ENCODE measurements around the gene CAMK2B.

The CAMK2B gene

DNA sequence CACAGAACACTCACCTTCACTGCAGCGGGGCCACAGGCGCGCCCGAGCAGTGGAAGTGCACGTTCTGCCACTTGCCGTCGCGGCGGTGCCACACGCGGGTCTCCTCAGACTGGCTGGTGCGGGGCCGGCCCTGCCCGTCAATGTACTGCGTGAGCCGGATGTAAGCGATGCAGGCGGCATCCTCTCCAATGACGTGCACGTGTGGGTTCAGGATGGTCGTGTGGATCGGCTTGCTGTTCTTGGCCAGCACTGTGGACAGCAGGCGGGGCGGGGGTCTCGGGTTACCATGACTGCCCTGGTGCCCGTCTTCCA is 105.4 kb downstream of the CAMK2B start:
- CTCF ChIA-PET = interaction anchor here (1.3 to 1.4 kb wide), 2 partner anchors 9 to 344 kb away, joined by 3 to 4 read pairs; no protein-coding TSS in a partner anchor
- no peak for DNase-seq
- Histone ChIP-seq H3K4me1 (ENCODE audit: control extremely low read depth in 1 of 4, control insufficient read depth in 4 of 4, insufficient read depth in 4 of 4, low read length in 3 of 4) (no peaks in the 10 kb centered on the region), H3K36me3 (ENCODE audit: control insufficient read depth in 4 of 4, insufficient read depth in 4 of 4, low read length in 3 of 4) (no peaks in the 10 kb centered on the region), H3K27me3 (replicated peaks in 2 of 5; ENCODE audit: control insufficient read depth in 4 of 5, insufficient read depth in 5 of 5, low read length in 4 of 5) (no peaks in the 10 kb centered on the region), H3K4me3 (ENCODE audit: control insufficient read depth in 1 of 7, extremely low read depth in 1 of 7, insufficient read depth in 4 of 7, low read depth in 2 of 7, low read length in 6 of 7) (no peak overlapping the region), H3K9me3 (ENCODE audit: control extremely low read depth in 1 of 5, control insufficient read depth in 4 of 5, insufficient read depth in 2 of 5, low read depth in 1 of 5, low read length in 4 of 5) (peaks cover 0 to 3% (median 0%) of the 10 kb centered on the region in 5 experiments), H3K27ac (ENCODE audit: insufficient read depth in 1 of 2, low read depth in 1 of 2, low read length in 2 of 2, poor library complexity in 1 of 2, severe bottlenecking in 2 of 2) (no peak overlapping the region)
- POLR2A ChIA-PET = no interaction called here
- WGBS (ENCODE audit: insufficient coverage) = 99% methylated on average over 24 of the region's 26 CpGs

DNA sequence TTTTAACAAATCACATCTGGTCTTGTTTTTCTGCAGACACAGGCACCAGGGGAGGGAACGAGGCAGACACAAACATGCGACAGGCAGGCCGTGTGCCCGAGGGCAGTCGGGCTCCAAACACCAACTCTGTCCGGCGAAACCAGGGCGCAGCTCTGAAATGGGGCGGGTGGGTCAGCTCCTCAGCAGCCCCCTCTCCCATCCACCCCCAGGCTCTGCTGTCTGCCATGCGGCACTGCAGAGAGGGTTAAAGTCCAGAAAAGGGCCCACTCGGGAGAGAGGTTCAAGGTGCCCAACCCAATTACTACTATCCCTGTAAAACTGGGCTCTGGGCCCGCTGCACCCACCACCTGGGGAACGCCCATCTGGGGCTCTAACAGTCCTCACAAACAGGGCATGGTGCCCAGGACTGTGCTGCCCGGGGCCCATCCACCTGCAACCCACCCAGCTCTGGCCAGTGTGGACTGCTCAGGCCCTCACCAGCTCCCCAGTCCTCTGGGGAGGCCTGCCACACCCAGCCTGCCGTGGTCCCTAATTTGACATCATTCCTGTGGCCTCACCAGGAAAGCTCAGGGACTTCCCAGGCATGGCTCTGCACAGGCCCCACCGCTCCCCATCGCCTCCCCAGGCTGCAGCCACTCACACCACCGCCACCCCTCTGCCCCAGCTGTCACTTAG is 105.9 kb downstream of the CAMK2B start:
- WGBS (ENCODE audit: insufficient coverage) = 97% methylated on average over 15 of the region's 18 CpGs
- ChIA-PET POLR2A (no interaction called here), CTCF (interaction anchor here (1.3 to 3.8 kb wide), 5 partner anchors 9 to 345 kb away, joined by 3 to 12 read pairs (median 6); partner anchors contain the start of gene YKT6)
- no peak overlapping the region for H3K4me3 ChIP-seq (ENCODE audit: control insufficient read depth in 1 of 7, extremely low read depth in 1 of 7, insufficient read depth in 4 of 7, low read depth in 2 of 7, low read length in 6 of 7)
- H3K27me3 ChIP-seq (replicated peaks in 2 of 5; ENCODE audit: control insufficient read depth in 4 of 5, insufficient read depth in 5 of 5, low read length in 4 of 5) = no peaks in the 10 kb centered on the region
- H3K36me3 ChIP-seq (ENCODE audit: control insufficient read depth in 4 of 4, insufficient read depth in 4 of 4, low read length in 3 of 4) = peaks cover 0 to 3% (median 0%) of the 10 kb centered on the region in 4 experiments
- no peak overlapping the region for H3K27ac ChIP-seq (ENCODE audit: insufficient read depth in 1 of 2, low read depth in 1 of 2, low read length in 2 of 2, poor library complexity in 1 of 2, severe bottlenecking in 2 of 2)
- DNase-seq = no peak
- H3K9me3 ChIP-seq (ENCODE audit: control extremely low read depth in 1 of 5, control insufficient read depth in 4 of 5, insufficient read depth in 2 of 5, low read depth in 1 of 5, low read length in 4 of 5) = peaks cover 0 to 3% (median 0%) of the 10 kb centered on the region in 5 experiments
- no peaks in the 10 kb centered on the region for H3K4me1 ChIP-seq (ENCODE audit: control extremely low read depth in 1 of 4, control insufficient read depth in 4 of 4, insufficient read depth in 4 of 4, low read length in 3 of 4)

DNA sequence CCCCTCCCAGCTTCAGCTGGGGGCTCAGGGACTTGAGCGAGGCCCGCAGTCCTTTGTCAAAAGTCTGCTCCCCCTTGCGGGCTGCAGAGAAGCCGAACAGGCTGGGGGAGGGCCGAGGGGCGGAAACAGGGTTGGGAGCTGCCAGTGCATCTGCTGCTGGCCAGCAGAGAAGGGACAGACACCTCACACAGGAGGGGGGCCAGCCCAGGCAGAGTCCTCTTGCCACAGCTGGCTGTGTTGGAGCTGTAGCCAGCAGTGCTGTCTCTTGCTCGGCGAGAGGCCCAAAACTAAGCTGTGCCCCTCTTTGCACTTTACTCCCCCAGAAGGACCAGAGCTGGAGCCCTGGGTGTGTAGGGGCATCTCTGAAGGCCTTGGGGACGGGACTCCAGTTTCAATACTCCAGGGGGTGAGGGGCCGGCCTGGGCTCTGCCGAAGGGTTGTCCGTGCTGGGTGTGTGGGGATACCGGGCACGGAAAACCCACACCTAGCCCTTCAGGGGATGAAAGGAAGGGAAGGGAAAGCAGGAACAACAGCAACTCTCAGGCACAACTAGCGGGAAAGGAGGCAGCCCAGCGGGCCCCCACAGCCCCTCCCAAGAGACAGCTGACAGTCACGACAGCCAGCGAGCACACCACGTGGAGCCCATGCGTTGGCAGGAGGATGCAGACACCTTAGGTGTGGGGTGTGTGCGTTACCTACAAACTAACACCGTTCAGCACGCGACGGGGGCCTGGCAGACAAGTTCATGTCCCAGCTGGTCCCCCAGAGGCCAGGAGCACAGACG is 106.8 kb downstream of the CAMK2B start:
- ChIA-PET POLR2A (no interaction called here), CTCF (interaction anchor here (1.0 to 3.8 kb wide), 6 partner anchors 10 to 346 kb away, joined by 3 to 12 read pairs (median 4); partner anchors contain the start of gene YKT6)
- H3K36me3 ChIP-seq (ENCODE audit: control insufficient read depth in 4 of 4, insufficient read depth in 4 of 4, low read length in 3 of 4) = peaks cover 0 to 9% (median 0%) of the 10 kb centered on the region in 4 experiments
- 96% methylated on average over 14 of the region's 26 CpGs for WGBS (ENCODE audit: insufficient coverage)
- H3K9me3 ChIP-seq (ENCODE audit: control extremely low read depth in 1 of 5, control insufficient read depth in 4 of 5, insufficient read depth in 2 of 5, low read depth in 1 of 5, low read length in 4 of 5) = peaks cover 0 to 3% (median 0%) of the 10 kb centered on the region in 5 experiments
- H3K4me1 ChIP-seq (ENCODE audit: control extremely low read depth in 1 of 4, control insufficient read depth in 4 of 4, insufficient read depth in 4 of 4, low read length in 3 of 4) = no peaks in the 10 kb centered on the region
- no peak overlapping the region for H3K4me3 ChIP-seq (ENCODE audit: control insufficient read depth in 1 of 7, extremely low read depth in 1 of 7, insufficient read depth in 4 of 7, low read depth in 2 of 7, low read length in 6 of 7)
- H3K27me3 ChIP-seq (replicated peaks in 2 of 5; ENCODE audit: control insufficient read depth in 4 of 5, insufficient read depth in 5 of 5, low read length in 4 of 5) = no peaks in the 10 kb centered on the region
- no peak overlapping the region for H3K27ac ChIP-seq (ENCODE audit: insufficient read depth in 1 of 2, low read depth in 1 of 2, low read length in 2 of 2, poor library complexity in 1 of 2, severe bottlenecking in 2 of 2)
- no peak for DNase-seq

DNA sequence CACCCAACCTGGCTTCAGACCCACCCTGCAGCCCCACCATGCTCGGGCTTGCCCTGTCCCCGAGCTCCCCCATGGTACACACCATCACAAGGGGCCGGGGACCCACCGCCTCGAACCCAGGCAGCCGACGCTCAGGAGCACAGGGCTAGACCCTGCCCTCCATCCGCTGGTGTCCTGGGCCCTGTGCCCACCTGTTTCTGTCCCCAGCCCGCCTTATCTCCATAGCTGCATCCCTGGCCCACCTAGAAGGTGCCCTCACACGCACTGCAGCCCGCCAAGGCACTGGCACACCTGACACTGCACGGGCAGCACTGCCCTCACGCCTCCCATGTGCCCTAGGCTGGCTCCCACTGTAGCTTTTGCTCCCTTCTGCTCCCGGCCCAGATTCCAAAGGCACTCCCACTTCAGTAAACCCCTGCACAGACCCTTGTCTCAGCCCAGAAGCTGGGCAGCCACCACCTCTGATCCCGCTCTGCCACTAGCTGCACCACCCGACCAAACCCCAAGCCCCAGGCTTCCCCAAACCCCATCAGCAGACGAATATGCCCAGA is 107.5 kb downstream of the CAMK2B start:
- WGBS (ENCODE audit: insufficient coverage) = 87% methylated on average over 16 of the region's 17 CpGs
- DNase-seq = no peak
- peaks cover 0 to 3% (median 0%) of the 10 kb centered on the region in 5 experiments for H3K9me3 ChIP-seq (ENCODE audit: control extremely low read depth in 1 of 5, control insufficient read depth in 4 of 5, insufficient read depth in 2 of 5, low read depth in 1 of 5, low read length in 4 of 5)
- H3K36me3 ChIP-seq (ENCODE audit: control insufficient read depth in 4 of 4, insufficient read depth in 4 of 4, low read length in 3 of 4) = peaks cover 4 to 16% (median 6%) of the 10 kb centered on the region in 4 experiments
- no peak overlapping the region for H3K4me3 ChIP-seq (ENCODE audit: control insufficient read depth in 1 of 7, extremely low read depth in 1 of 7, insufficient read depth in 4 of 7, low read depth in 2 of 7, low read length in 6 of 7)
- CTCF ChIA-PET = interaction anchor here (1.0 to 3.8 kb wide), 5 partner anchors 9 to 23 kb away, joined by 3 to 12 read pairs (median 6); partner anchors contain the start of gene YKT6
- no peaks in the 10 kb centered on the region for H3K4me1 ChIP-seq (ENCODE audit: control extremely low read depth in 1 of 4, control insufficient read depth in 4 of 4, insufficient read depth in 4 of 4, low read length in 3 of 4)
- H3K27me3 ChIP-seq (replicated peaks in 2 of 5; ENCODE audit: control insufficient read depth in 4 of 5, insufficient read depth in 5 of 5, low read length in 4 of 5) = no peaks in the 10 kb centered on the region
- H3K27ac ChIP-seq (ENCODE audit: insufficient read depth in 1 of 2, low read depth in 1 of 2, low read length in 2 of 2, poor library complexity in 1 of 2, severe bottlenecking in 2 of 2) = no peak overlapping the region
- POLR2A ChIA-PET = no interaction called here

DNA sequence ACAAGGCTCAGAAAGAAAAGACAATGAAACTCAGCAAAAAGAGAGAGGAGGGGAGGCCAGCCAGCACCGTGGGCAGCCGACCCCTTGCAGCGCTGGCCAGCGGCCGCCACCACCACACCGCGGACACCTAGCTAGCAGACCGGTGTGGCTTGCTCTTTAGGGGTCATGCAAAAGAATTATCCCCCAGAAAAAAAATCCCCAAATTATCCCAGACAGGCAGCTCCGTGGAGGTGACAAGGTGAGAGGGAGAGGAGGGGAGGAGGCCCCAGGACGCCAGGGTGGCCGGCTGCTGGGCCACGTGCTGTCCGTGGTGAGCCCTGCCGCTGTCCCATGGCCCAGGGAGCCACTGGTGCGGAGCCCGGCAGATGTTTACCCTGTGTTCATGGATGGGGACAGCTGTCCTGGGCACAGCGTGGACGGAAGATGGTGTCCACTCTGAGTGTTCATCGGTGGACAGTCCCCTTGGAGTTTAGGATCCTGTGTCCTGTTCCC is 108.1 kb downstream of the CAMK2B start:
- POLR2A ChIA-PET = no interaction called here
- peaks cover 6 to 22% (median 11%) of the 10 kb centered on the region in 4 experiments for H3K36me3 ChIP-seq (ENCODE audit: control insufficient read depth in 4 of 4, insufficient read depth in 4 of 4, low read length in 3 of 4)
- 97% methylated on average over 8 of the region's 19 CpGs for WGBS (ENCODE audit: insufficient coverage)
- no peaks in the 10 kb centered on the region for H3K4me1 ChIP-seq (ENCODE audit: control extremely low read depth in 1 of 4, control insufficient read depth in 4 of 4, insufficient read depth in 4 of 4, low read length in 3 of 4)
- H3K27ac ChIP-seq (ENCODE audit: insufficient read depth in 1 of 2, low read depth in 1 of 2, low read length in 2 of 2, poor library complexity in 1 of 2, severe bottlenecking in 2 of 2) = no peak overlapping the region
- no peak for DNase-seq
- CTCF ChIA-PET = interaction anchor here (1.0 to 3.8 kb wide), 4 partner anchors 11 to 24 kb away, joined by 3 to 12 read pairs (median 4); partner anchors contain the start of gene YKT6
- H3K9me3 ChIP-seq (ENCODE audit: control extremely low read depth in 1 of 5, control insufficient read depth in 4 of 5, insufficient read depth in 2 of 5, low read depth in 1 of 5, low read length in 4 of 5) = peaks cover 0 to 3% (median 0%) of the 10 kb centered on the region in 5 experiments
- no peaks in the 10 kb centered on the region for H3K27me3 ChIP-seq (replicated peaks in 2 of 5; ENCODE audit: control insufficient read depth in 4 of 5, insufficient read depth in 5 of 5, low read length in 4 of 5)
- H3K4me3 ChIP-seq (ENCODE audit: control insufficient read depth in 1 of 7, extremely low read depth in 1 of 7, insufficient read depth in 4 of 7, low read depth in 2 of 7, low read length in 6 of 7) = no peak overlapping the region

DNA sequence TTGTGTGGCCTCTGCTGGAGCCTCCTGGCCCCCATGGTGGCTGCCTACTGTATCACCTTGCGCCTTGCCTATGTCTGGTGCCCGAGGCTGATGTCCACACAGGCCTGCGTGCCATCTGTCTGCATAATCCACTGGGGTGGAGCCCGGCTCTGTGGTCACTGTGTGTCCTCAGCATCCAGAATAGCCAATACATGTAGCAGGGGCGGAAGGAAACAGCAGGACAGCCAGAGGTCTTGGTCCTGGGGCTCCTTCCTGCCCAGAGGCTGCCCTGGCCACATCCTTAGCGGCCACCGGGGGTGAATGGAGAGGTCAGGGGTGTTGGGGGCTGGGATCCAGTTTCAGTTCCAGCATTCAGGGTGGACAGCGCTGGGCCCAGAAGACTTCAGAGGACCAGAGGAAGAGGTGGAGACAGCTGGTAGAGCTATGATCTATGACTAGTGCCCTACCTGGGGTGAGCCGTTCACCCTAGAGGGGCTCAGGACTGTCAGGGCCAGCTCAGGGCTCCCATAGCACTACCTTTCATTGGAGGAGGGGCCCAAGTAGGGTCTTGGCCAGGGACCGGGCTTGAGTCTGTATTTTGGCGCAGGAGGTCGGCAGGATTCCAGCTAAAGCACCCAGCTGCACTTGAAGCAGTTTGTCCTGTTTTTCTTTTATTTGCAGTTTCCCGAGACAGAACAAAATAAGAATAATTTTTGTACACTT is 108.7 kb downstream of the CAMK2B start:
- Histone ChIP-seq H3K4me1 (ENCODE audit: control extremely low read depth in 1 of 4, control insufficient read depth in 4 of 4, insufficient read depth in 4 of 4, low read length in 3 of 4) (no peaks in the 10 kb centered on the region), H3K27ac (ENCODE audit: insufficient read depth in 1 of 2, low read depth in 1 of 2, low read length in 2 of 2, poor library complexity in 1 of 2, severe bottlenecking in 2 of 2) (no peak overlapping the region), H3K36me3 (ENCODE audit: control insufficient read depth in 4 of 4, insufficient read depth in 4 of 4, low read length in 3 of 4) (peaks cover 6 to 28% (median 16%) of the 10 kb centered on the region in 4 experiments), H3K9me3 (ENCODE audit: control extremely low read depth in 1 of 5, control insufficient read depth in 4 of 5, insufficient read depth in 2 of 5, low read depth in 1 of 5, low read length in 4 of 5) (peaks cover 0 to 3% (median 0%) of the 10 kb centered on the region in 5 experiments), H3K27me3 (replicated peaks in 2 of 5; ENCODE audit: control insufficient read depth in 4 of 5, insufficient read depth in 5 of 5, low read length in 4 of 5) (no peaks in the 10 kb centered on the region), H3K4me3 (ENCODE audit: control insufficient read depth in 1 of 7, extremely low read depth in 1 of 7, insufficient read depth in 4 of 7, low read depth in 2 of 7, low read length in 6 of 7) (no peak overlapping the region)
- no peak for DNase-seq
- ChIA-PET POLR2A (no interaction called here), CTCF (interaction anchor here (3.8 kb wide), 1 partner anchor 12 kb away, joined by 12 read pairs; no protein-coding TSS in a partner anchor)
- WGBS (ENCODE audit: insufficient coverage) = 98% methylated on average over 8 of the region's 13 CpGs
